GM21723 (cell line): ENCODE data around the gene KIF7.
A peak's percentile ranks its signal among the peaks of the same experiment; 100 is the strongest.

Experiments
- ATAC-seq: cut with Tn5 transposase; IDR thresholded peaks from one replicate; pipeline ENCODE4 v1.9.1; 2021; ENCODE audit warnings: mild to moderate bottlenecking, moderate library complexity; ENCODE audit not compliant: unreplicated experiment

Gene KIF7

GRCh38 chr15:89669941-89670340 lies 14.7 kb upstream of the KIF7 start:
- no peak for ATAC-seq

DNA sequence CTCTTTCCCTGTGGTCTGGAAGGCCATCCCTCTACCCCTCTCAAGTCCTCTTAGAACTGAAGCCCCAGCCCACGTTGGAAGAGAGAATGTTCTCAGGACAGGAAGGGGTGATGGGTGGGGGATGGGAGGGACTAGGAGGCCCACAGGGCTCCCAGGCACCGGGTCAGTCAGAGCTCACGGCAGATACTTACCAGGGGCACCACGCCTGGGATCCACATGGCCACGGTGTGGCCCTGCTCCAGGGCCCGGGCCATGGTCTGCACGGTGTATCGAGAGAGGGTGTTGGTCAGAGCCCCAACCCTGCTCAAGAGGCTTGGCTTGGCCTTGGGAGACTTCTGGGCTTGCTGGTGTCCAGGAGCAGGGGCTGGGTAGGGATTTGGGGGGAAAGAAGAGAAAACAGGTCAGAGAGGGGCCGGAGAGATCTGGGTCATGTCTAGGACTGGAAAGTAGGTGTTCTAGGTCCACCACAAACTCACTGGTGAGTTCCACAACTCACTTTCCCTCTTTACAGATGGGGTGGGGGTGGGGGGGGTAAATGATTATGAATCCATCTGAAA lies 14.1 kb upstream of the KIF7 start:
- ATAC-seq = no peak

GRCh38 chr15:89668171-89668570 lies 12.9 kb upstream of the KIF7 start:
- ATAC-seq = no peak

- ATAC-seq = no peak
Observed at GRCh38 chr15:89667706-89667960, 12.4 kb upstream of the KIF7 start.

DNA sequence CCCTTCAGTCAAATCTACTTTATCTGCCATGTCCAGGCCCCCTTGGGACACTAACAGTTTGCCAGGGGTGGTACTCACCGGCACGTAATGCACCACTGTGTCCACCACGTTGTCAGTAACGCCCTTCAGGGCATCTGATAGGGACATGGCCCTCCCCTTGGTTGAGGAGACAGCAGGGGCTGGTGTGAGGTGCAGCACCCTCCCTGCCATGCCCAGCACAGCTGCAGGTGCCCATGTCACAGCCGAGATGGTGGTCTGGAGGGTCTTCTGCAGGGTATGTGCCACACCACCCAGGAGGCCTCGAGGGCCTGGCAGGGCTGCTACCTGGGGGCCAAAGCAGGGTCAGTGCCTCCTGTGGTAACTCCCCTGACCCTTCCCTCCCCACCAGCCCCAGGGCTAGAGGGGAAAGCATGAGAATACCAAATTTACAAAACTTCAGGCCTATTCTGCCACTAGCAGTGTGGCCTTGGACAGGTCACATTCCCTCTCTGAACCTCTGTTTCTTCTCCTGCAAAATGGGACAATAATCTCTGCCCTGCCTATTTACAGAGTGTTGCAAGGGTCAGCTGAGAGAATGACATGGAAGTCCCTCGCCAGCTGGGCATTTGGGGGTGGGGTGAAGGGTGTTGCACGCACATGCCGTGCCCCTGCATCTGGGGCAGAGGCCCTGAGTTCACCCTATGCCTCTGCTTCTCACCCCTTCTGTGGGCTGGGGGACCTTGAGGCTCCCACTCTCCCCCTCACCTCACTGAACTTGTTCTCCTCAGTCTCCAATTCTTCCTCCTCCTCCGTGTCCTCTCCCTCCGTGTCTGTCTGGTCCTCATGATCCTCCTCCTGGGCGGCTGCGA lies 11.8 kb upstream of the KIF7 start:
- ATAC-seq = no peak

GRCh38 chr15:89666184-89666857 lies 11.1 kb upstream of the KIF7 start:
- no peak for ATAC-seq

DNA sequence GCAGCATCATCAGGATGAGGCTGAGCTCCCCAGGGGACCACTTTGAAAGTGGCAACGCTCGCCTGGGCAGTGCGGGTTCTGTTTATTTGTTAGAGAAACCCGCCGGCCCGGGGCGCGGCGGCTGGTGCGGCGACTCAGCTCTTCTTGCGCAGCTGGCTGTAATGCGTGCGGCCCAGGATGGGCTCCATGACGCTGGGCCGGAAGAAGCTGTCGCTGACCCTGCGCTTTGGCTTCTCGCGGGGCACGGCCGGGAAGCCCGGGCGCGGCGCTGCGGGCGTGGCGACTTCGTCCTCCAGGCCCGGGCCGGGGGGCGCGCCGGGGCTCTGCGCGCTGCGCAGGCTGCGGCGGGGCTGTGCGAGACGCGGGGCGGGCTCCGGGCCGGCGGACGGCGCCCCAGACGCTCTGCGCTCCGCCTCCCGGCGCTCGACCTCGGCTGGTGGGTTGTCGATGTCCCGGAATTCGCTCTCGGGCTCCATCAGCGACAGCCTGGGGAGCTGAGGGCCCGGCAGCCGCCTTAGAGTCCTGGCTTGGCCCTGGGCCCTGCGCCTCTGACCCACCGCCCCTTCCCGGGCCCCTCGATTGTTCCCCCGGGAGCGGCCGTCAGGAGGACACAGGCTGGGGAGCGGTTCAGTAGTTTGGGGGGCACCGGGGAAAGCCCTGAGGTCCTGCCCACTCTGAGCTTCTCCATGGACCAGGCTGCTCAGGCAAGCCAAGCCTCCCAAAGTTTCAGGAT lies 10.3 kb upstream of the KIF7 start:
- ATAC-seq = peak; percentile 55

GRCh38 chr15:89664441-89665350 lies 9.4 kb upstream of the KIF7 start:
- ATAC-seq = no peak

DNA sequence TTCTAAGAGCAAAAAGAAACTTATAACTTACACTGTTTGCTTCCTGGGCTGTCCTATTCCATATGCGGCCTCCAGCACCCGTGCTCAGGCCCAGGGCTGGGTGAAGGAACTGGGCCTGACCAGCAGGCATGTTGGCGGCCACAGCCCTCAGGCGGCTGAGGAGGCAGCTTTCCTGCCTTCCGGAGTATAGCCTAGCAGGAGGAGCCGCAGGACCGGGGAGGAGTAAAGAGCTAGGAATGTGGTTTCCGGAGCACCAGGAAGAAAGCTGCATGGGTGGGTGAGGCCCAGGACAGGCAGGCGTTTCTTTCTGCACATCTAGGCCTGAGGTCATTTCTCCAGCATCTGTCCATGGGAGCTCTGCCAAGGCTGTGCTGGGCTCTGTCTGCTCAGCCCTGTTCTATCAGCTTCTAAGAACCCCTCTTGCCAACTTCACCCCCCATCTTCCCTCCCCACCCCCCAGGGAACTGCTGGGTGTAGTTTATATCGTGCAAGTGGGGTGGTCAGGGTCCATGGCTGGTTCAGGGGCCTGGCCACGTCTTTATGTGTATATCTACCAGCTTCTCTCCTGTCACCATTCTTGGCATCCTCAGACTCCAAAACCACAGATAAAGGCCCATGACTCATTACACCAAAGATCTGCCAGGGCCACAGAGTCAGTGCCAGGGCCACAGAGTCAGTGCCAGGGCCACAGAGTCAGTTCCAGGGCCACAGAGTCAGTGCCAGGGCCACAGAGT lies 7.8 kb upstream of the KIF7 start:
- ATAC-seq = no peak

DNA sequence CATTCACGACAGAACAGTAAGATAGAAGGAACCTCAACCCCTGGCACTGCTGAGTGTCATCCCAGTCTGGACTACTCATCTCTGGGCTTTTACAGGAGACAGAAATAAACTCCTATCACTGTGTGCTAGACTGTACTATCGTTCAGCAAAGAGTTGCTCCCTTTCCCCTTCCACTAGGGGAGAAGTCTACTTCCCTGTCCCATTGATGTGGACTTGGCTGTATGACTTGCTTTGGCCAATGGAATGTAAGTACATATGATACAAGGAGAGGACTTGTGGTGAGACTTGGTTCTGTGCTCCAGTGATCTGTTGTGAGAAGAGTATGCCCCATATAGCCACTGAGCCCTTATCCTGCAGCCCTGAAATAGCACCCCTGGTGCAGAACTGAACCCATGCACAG lies 5.3 kb upstream of the KIF7 start:
- no peak for ATAC-seq

DNA sequence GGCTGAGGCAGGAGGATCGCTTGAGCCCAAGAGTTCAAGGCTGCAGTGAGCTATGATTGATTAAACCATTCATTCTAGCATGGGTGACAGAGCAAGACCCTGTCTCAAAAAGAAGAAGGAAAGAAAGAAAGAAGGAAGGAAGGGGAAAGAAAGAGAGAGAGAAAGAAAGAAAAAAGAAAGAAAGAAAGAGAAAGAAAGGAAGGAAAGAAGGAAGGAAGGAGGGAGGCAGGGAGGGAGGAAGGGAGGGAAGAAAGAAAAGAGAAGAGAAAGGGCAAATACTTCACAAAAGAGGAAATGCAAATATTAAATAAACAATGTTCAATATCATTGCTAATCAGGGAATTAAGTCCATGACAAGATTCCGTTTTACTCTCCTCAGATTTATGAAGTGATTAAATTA lies 4.0 kb upstream of the KIF7 start:
- no peak for ATAC-seq

DNA sequence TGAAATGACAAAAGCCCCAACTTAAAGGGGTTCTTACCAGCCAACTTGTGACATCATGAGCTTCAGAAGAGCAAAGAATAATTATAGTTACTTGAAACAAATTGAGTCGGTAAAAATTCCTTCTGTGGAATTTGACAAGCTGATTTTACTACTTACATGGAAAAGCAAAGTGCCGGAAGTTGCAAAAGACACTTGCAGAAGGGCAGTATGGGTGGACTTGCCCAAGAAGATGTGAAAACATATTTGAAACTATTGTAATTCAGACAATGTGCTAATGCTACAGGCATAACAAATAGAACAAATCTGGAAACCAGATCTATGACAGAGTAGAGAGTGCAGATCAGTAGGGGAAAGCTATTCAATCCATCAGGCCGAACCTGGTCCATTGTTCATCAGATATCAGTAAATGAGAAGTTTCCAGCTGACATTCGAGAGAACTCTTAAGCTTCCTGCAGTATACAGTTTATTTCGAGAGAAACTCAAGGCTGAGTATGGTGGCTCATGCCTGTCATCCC lies 2.5 kb upstream of the KIF7 start:
- no peak for ATAC-seq

DNA sequence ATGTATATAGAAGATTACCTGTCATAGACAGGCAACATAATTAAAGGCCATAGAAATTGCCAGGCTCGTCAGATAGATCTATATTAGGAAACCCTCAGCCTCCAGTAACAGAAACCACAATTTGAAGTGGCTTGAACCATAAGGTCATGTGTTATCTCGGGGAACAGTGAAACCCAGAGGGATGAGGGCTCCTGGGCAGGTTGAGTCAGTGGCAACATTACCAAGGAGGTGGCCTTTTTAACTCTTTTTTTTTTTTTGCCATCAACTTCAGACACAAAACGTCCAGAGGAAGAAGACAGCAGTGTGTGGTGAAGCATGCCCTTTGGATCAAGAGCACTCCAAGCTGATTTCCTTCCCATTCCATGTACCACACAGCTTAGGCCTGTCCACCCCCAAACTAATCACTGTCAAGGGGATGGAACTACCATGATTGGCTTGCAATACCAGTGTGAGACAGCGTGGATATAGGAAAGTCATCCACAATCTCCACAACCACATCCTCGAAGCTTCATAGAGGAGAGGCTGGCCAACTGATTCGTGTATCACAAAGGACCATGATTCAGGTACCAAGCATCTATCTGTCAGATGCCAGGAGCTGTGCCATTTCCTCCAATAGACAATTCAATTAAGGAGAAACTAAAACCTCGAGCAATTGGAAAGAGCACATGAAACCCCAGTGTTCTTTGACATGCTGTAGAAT lies 999 bp upstream of the KIF7 start:
- ATAC-seq = no peak

DNA sequence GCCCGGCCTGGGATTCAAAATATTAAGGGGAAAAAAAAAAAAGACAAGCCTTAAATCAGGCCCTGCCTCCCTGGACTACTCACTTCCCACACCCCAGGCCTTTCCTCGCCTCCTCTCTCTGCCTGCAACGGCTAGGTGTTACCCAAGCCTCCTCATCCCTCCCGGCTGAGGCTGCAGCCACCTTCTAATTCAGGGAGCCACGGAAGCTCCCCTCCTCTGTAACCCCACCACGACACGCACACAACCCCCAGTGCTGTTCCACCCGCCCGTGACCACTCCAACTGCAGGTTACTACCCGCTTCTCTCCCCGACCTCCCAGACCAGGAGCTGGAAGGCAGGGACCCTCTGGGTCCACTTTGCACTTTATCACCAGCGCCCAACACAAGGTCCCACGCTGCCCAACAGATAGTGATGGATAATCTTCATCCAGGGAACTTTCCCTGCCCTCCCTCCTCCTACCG lies 936 bp downstream of the KIF7 start:
- ATAC-seq = no peak

- ATAC-seq = no peak
Observed at GRCh38 chr15:89653578-89653977, 1.7 kb downstream of the KIF7 start.

DNA sequence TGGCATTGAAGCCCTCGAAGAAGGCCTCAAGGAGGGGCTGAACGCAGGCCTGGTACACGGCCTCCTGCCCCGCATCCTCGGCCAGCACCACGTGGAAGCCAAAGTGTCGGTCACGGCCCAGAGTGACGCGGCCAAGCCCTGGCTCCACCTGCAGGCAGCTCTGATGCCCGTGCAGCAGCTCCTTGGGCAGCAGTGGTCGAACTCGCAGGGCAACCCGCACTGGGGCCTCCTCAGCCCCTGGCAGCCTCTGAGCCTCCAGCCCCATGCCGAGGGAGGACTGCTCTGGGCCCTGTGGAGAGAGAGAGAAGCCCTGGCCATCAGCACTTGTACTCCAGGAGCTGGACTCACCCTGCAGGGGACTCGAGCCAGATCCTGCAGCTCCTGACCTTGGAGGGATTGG lies 2.6 kb downstream of the KIF7 start:
- ATAC-seq = no peak

- no peak for ATAC-seq
Observed at GRCh38 chr15:89652131-89652530, 3.1 kb downstream of the KIF7 start.

GRCh38 chr15:89649716-89650115 lies 5.6 kb downstream of the KIF7 start:
- ATAC-seq = no peak

GRCh38 chr15:89649013-89649625 lies 6.1 kb downstream of the KIF7 start:
- no peak for ATAC-seq
